Stimulated activated naive CD8-positive, alpha-beta T cell treated with anti-CD3 and anti-CD28 coated beads, Interleukin-15, amount 100 ng/mL, for 72 hours (primary cell): Measurements from ENCODE around the gene RALGDS.

Experiments used
- ATAC-seq: fragments of 150-1000 bp; cut with Tn5 transposase; 2 replicates; pipeline ENCODE4 v1.10.0; 2021; ENCODE audit warnings: mild to moderate bottlenecking, moderate library complexity
- DNase-seq, 2 donors: peaks; one replicate each; pipeline ENCODE4 v3.0.0; 2021 to 2022
- H3K27ac Mint-ChIP-seq, 2 donors: one replicate each; pipeline ENCODE4 v1.8.0; 2022; ENCODE audit warnings: mild to moderate bottlenecking in 2 of 2, mixed read lengths in 2 of 2, moderate library complexity in 2 of 2
- H3K27me3 Mint-ChIP-seq: one replicate; pipeline ENCODE4 v1.8.0; 2022; ENCODE audit warnings: mixed read lengths
- H3K4me1 Mint-ChIP-seq: one replicate; pipeline ENCODE4 v1.8.0; 2022; ENCODE audit warnings: mild to moderate bottlenecking, mixed read lengths
- H3K4me3 Mint-ChIP-seq, 2 donors: one replicate each; pipeline ENCODE4 v1.8.0; 2022; ENCODE audit warnings: mild to moderate bottlenecking in 2 of 2, mixed read lengths in 2 of 2, moderate library complexity in 1 of 2
- H3K9me3 Mint-ChIP-seq, 2 donors: one replicate each; pipeline ENCODE4 v1.8.0; 2022; ENCODE audit warnings: mixed read lengths in 2 of 2

Gene RALGDS

DNA sequence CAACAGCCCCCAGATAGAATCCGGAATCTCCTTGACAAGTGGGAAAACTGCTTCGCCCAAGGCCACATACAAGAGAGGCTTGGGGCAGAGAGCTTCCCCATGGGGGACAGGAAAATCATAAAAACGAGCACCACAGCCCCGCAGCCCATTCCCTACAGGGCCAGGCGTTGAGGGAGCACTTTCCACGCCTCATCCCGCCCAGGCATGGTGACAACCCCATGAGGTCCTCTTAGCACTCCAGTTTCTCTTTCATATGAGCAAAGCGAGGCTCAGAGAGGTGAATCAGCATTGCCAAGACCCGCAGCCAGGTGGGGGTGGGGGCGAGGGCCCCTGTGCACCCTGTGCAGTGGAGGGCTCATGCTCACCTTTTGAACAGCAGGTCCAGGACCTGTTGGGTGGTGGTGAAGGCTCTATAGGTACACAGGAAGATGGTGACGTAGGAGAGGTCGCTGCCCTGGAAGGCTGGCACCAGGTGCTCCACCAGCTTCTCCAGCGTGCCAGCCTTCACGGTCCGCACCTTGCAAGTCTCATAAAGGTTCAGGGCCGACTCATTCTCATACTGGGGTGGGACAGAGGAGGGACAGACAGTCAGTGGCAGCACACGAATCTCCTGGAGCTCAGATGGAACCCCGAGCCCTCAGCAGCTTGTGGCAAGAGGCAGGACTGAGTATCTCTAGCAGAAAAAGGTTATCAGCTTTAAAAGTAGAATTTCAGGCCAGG lies 10.9 kb downstream of the RALGDS start:
- Mint-ChIP-seq H3K9me3 (no peaks in the 10 kb centered on the region), H3K4me1 (peaks cover 37% of the 10 kb centered on the region), H3K27me3 (no peaks in the 10 kb centered on the region), H3K27ac (peak overlapping the region; percentile 35 to 81), H3K4me3 (no peak overlapping the region)
- DNase-seq: no peak
- no peak for ATAC-seq

DNA sequence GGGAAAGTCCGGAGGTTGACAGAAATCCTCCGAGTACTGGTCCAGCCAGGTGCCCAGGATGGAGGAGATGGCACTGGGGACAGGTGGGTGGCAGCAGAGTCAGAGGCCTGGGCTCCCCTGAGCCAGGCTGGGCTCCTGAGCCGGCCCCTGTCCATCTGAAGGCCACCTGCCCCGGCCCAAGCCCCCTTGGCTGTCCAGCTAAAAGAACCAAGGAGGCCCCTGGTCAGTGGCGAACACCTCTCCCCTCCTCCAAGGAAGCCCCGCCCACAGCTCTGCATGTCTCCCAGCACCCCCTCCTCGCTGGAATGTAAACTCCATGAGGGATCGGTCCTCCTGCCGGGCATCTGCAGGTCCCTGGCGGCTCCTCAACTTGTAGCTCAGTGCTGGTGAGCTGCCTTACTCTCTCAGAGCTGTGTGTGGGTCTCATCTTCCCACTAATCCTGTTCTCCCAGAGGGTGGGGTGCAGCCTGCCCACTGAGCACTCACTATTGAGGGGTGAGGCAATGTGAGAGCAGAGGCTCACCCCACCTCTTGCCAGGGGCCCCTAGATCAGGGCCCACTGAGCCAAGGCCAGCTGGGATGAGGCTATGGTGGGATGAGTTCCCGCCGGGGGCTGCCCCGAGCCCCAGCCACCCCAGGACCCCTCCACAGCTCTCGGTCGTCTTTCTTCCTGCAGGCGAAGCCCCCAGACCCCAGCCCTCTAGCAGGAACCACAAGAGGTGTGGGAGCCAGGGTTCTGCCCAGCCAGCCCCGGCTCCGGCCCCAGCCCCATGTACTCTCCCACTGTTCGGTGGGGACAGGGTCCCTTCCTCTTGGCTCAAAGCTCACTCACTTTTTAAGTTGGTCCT lies 12.0 kb downstream of the RALGDS start:
- no peak for ATAC-seq
- H3K27ac Mint-ChIP-seq: peak overlapping the region in 1 of 2 donors; percentile 88
- H3K9me3 Mint-ChIP-seq: no peaks in the 10 kb centered on the region
- no peak overlapping the region for H3K4me3 Mint-ChIP-seq
- H3K4me1 Mint-ChIP-seq: peaks cover 26% of the 10 kb centered on the region
- DNase-seq: no peak
- H3K27me3 Mint-ChIP-seq: no peaks in the 10 kb centered on the region

GRCh38 chr9:133107961-133108793 lies 12.9 kb downstream of the RALGDS start:
- no peak for ATAC-seq
- Mint-ChIP-seq H3K27me3 (no peaks in the 10 kb centered on the region), H3K9me3 (no peaks in the 10 kb centered on the region), H3K4me1 (peaks cover 18% of the 10 kb centered on the region), H3K27ac (no peak overlapping the region), H3K4me3 (no peak overlapping the region)
- DNase-seq: no peak

- H3K27ac Mint-ChIP-seq: no peak overlapping the region
- ATAC-seq: no peak
- H3K4me3 Mint-ChIP-seq: no peak overlapping the region
- H3K27me3 Mint-ChIP-seq: no peaks in the 10 kb centered on the region
- no peak for DNase-seq
- H3K9me3 Mint-ChIP-seq: no peaks in the 10 kb centered on the region
- H3K4me1 Mint-ChIP-seq: peaks cover 9% of the 10 kb centered on the region
These were observed 13.8 kb downstream of the RALGDS start for GRCh38 chr9:133107245-133107722.

- Mint-ChIP-seq H3K4me1 (peaks cover 7% of the 10 kb centered on the region), H3K9me3 (no peaks in the 10 kb centered on the region), H3K27me3 (no peaks in the 10 kb centered on the region), H3K27ac (peak overlapping the region in 1 of 2 donors; percentile 87), H3K4me3 (no peak overlapping the region)
- DNase-seq: no peak
- no peak for ATAC-seq
These were observed 14.4 kb downstream of the RALGDS start for GRCh38 chr9:133106511-133107244.

DNA sequence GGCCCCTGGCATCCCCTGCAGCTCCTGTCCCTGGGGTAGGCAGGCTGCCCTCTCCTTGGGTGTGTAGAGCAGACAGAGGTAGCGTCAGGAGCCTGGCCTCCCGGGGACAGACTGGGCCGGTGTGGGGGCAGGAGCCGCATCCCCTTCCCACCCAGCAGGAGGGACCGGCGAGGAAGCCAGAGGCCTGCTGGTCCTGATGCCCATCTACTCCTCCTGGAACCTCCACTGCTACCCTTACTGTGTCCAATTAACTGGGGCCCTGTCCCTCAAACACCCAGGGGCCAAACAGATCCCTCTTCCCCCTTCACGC lies 15.6 kb downstream of the RALGDS start:
- H3K4me1 Mint-ChIP-seq: peaks cover 6% of the 10 kb centered on the region
- ATAC-seq (no peak), DNase-seq (no peak)
- no peaks in the 10 kb centered on the region for H3K9me3 Mint-ChIP-seq
- H3K27ac Mint-ChIP-seq: no peak overlapping the region
- no peak overlapping the region for H3K4me3 Mint-ChIP-seq
- no peaks in the 10 kb centered on the region for H3K27me3 Mint-ChIP-seq

GRCh38 chr9:133104718-133105460 lies 16.2 kb downstream of the RALGDS start:
- DNase-seq (no peak), ATAC-seq (no peak)
- no peaks in the 10 kb centered on the region for H3K9me3 Mint-ChIP-seq
- H3K4me1 Mint-ChIP-seq: peaks cover under 1% of the 10 kb centered on the region
- H3K27me3 Mint-ChIP-seq: no peaks in the 10 kb centered on the region
- peak overlapping the region in 1 of 2 donors; percentile 14 for H3K27ac Mint-ChIP-seq
- no peak overlapping the region for H3K4me3 Mint-ChIP-seq

DNA sequence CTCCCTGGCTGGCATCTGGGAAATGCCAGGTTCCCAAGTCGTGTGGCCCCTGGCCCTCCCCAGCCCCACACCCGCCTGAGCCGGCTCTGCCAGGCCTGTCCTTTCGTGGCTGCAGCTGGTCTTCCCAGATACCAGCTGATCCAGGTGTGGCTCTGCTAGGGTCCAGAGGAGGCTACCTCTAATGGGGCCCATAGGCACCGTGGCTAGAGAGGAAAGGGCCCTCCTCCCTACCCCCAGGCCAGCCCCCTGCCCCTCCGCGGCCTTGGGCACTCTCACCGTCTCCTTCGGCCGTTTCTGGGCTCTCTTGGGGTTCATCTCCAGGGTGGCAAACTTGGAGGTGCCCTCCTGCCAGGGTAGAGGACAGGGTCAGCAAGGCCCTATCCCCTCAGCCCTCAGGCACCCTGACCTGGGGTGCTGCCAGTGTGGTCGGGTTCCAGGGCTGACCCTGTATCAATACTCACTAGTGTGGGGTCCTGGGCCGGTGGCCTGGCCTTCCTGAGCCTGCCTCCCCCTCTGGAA lies 17.0 kb downstream of the RALGDS start:
- H3K27me3 Mint-ChIP-seq: no peaks in the 10 kb centered on the region
- no peak overlapping the region for H3K4me3 Mint-ChIP-seq
- no peaks in the 10 kb centered on the region for H3K9me3 Mint-ChIP-seq
- ATAC-seq (no peak), DNase-seq (no peak)
- H3K27ac Mint-ChIP-seq: no peak overlapping the region
- no peaks in the 10 kb centered on the region for H3K4me1 Mint-ChIP-seq

DNA sequence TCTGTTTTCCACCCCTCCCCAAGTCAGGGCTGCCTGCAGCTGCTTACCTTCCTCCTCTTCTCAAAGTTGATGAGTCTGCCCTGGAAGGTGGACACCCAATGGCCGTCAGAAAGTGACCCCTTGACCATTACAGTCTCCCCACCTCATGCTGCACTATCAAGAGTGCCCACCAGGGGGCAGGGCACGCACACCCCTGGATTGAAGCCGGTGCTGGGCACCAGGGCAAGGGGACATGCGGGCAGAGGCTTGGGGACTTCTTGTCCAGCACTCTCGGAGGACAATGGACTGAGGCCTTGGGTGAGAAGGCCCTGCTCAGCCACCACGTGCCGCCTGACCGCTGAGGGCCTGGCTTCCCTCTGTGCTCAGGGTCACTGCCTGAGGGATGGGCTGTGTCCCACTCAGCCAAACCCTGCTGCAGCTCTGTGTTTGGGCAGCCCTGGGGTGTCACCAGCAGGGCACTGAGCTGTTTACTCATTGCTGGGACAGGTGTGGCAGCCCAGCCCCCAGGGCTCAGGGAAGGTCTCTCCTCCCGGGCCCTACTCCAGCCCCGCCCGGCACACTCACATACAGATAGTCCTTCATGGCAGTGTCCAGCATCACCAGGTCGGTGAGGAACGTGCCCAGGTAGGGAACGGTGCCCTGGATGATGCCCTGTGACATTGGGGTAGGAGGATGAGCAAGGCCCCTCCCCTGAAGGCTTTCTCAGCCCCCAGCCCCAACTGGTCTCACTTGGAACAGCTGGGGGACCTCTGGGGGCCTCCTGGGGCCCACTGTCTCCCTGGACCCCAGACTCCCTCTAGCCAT lies 17.7 kb downstream of the RALGDS start:
- H3K4me1 Mint-ChIP-seq: no peaks in the 10 kb centered on the region
- H3K27me3 Mint-ChIP-seq: no peaks in the 10 kb centered on the region
- no peak overlapping the region for H3K4me3 Mint-ChIP-seq
- peak overlapping the region in 1 of 2 donors; percentile 73 for H3K27ac Mint-ChIP-seq
- ATAC-seq (peak; percentile 49), DNase-seq (peak; percentile 50 to 51)
- peaks cover 0 to 2% of the 10 kb centered on the region in 2 donors for H3K9me3 Mint-ChIP-seq

DNA sequence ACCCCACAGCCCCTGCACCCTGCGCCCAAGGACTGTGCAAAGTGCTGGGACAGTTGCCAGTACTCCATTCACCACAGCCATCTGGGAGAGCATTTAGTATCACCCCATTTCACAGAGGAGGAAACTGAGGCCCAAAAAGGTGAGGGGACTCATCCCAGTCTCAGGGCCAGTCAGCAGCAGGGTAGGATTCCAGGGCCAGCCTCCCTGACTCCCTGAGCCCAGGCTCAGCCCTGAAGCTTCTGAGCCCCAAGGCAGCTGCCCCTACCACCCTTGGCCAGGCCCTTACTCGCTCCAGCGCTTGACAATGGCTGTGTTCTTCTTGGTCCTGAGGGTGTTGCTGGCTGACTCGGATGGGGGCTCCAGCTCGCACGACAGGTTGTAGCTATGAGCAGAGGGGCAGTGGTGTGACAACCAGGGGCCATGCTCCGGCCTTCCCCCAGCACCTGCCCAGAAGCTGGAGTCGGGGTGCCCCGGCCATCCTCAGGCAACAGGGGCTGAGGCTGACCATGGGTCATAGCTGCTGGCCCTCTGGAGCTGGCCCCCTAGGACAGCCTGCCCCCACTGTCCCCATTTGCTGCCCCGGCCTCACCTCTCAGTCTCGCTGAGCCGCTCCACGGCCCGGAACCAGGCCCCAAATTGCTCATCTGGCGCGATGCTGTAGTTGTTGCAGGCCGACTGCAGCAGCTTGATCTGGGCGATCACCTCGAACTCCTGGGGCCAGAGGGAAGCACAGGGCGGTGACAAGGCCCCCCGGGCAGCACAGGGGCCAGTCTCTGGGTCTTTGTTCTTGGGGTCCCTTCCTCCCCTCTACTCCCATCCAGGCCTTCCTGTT lies 18.6 kb downstream of the RALGDS start:
- Mint-ChIP-seq H3K4me1 (no peaks in the 10 kb centered on the region), H3K4me3 (no peak overlapping the region), H3K9me3 (peaks cover 5 to 9% of the 10 kb centered on the region in 2 donors), H3K27ac (no peak overlapping the region), H3K27me3 (no peaks in the 10 kb centered on the region)
- DNase-seq (no peak), ATAC-seq (no peak)

- no peak for ATAC-seq
- no peak for DNase-seq
- no peaks in the 10 kb centered on the region for H3K4me1 Mint-ChIP-seq
- H3K27me3 Mint-ChIP-seq: no peaks in the 10 kb centered on the region
- H3K9me3 Mint-ChIP-seq: peaks cover 5 to 10% of the 10 kb centered on the region in 2 donors
- H3K27ac Mint-ChIP-seq: peak overlapping the region in 1 of 2 donors; percentile 71
- H3K4me3 Mint-ChIP-seq: no peak overlapping the region
These were observed 19.5 kb downstream of the RALGDS start for GRCh38 chr9:133101356-133102189.
